WTC11 (cell line): ENCODE results near the gene PRKCE. TPM values are rescaled to one million over a fixed set of nuclear protein-coding genes. Genes with fewer than 3 reads are reported as not detected.

Source experiments
- ATAC-seq: fragments of 200-7000 bp; cut with Tn5 transposase; 2 replicates; pipeline ENCODE4 v1.10.0; 2021; ENCODE audit warnings: mild to moderate bottlenecking, moderate library complexity
- CTCF ChIA-PET: fragments of 300-600 bp; sonication (Branson Sonifier 250); formaldehyde crosslinking; loops from one replicate; lab custom pipeline; 2021; ENCODE audit warnings: antibody characterized with exemption; lab: Charles Lee
- POLR2A ChIA-PET: fragments of 350-600 bp; sonication (Branson Sonifier 250); formaldehyde crosslinking; loops from one replicate; lab custom pipeline; 2021; ENCODE audit warnings: antibody characterized with exemption; lab: Charles Lee
- DNase-seq: peaks from one replicate; pipeline ENCODE4 v3.0.0; 2021; ENCODE audit warnings: low spot score
- H3K27ac Mint-ChIP-seq: 2 replicates; pipeline ENCODE4 v1.8.0; 2021; ENCODE audit warnings: mixed read lengths
- H3K27me3 Mint-ChIP-seq: 2 replicates; pipeline ENCODE4 v1.8.0; 2021; ENCODE audit warnings: low read depth, mild to moderate bottlenecking, moderate library complexity, mixed read lengths
- H3K36me3 Mint-ChIP-seq: 2 replicates; pipeline ENCODE4 v1.8.0; 2021; ENCODE audit warnings: mixed read lengths
- H3K4me1 Mint-ChIP-seq: 2 replicates; pipeline ENCODE4 v1.8.0; 2022; ENCODE audit warnings: mixed read lengths
- H3K4me3 Mint-ChIP-seq: 2 replicates; pipeline ENCODE4 v1.8.0; 2021; ENCODE audit warnings: mild to moderate bottlenecking, moderate library complexity, mixed read lengths
- H3K9me3 Mint-ChIP-seq: 2 replicates; pipeline ENCODE4 v1.8.0; 2021; ENCODE audit warnings: mixed read lengths
- AR ChIP-seq: fragments of 250-450 bp; sonication (Bioruptor Pico); IDR thresholded peaks from 2 replicates; pipeline ENCODE4 v1.9.0; 2021; ENCODE audit warnings: mild to moderate bottlenecking
- CTCF ChIP-seq: fragments of 200-600 bp; IDR thresholded peaks from 2 replicates; pipeline ENCODE4 v1.8.0; 2022; ENCODE audit warnings: antibody characterized with exemption
- ESRRA ChIP-seq: sonication (generic); formaldehyde crosslinking; IDR thresholded peaks from 2 replicates; pipeline ENCODE4 v1.8.1; 2022; ENCODE audit warnings: mild to moderate bottlenecking, missing genetic modification reagents, borderline replicate concordance
- FOXP1 ChIP-seq: sonication (generic); formaldehyde crosslinking; IDR thresholded peaks from 2 replicates; pipeline ENCODE4 v1.8.0; 2022; ENCODE audit warnings: missing genetic modification reagents, mild to moderate bottlenecking, moderate library complexity, borderline replicate concordance
- KAT7 ChIP-seq: sonication (generic); formaldehyde crosslinking; IDR thresholded peaks from 2 replicates; pipeline ENCODE4 v1.8.1; 2023; ENCODE audit warnings: missing genetic modification reagents, mild to moderate bottlenecking, borderline replicate concordance
- MYBL2 ChIP-seq: sonication (generic); formaldehyde crosslinking; IDR thresholded peaks from 2 replicates; pipeline ENCODE4 v1.8.1; 2023; ENCODE audit warnings: mild to moderate bottlenecking, moderate library complexity, missing genetic modification reagents
- NR2C2 ChIP-seq: sonication (generic); formaldehyde crosslinking; IDR thresholded peaks from 2 replicates; pipeline ENCODE4 v1.8.0; 2022; ENCODE audit warnings: mild to moderate bottlenecking, missing genetic modification reagents
- RELA ChIP-seq: sonication (generic); formaldehyde crosslinking; IDR thresholded peaks from 2 replicates; pipeline ENCODE4 v1.8.1; 2022; ENCODE audit warnings: missing genetic modification reagents, mild to moderate bottlenecking, borderline replicate concordance
- ZNF232 ChIP-seq: sonication (generic); formaldehyde crosslinking; IDR thresholded peaks from 2 replicates; pipeline ENCODE4 v1.8.0; 2022; ENCODE audit warnings: mild to moderate bottlenecking, missing genetic modification reagents
- ZNF263 ChIP-seq: sonication (generic); formaldehyde crosslinking; IDR thresholded peaks from 2 replicates; pipeline ENCODE4 v1.8.1; 2022; ENCODE audit warnings: low read depth, mild to moderate bottlenecking, moderate library complexity, missing genetic modification reagents
- ZNF281 ChIP-seq: sonication (generic); formaldehyde crosslinking; IDR thresholded peaks from 2 replicates; pipeline ENCODE4 v1.8.0; 2023; ENCODE audit warnings: mild to moderate bottlenecking, missing genetic modification reagents
- total RNA-seq: library from RNA; stranded (reverse); gene quantifications from 3 replicates; pipeline ENCODE4 v1.2.3, GENCODE V29; 2021
- TF ChIP-seq, protein P1 (sequence below): sonication (generic); formaldehyde crosslinking; IDR thresholded peaks from 2 replicates; pipeline ENCODE4 v1.8.1; 2023; ENCODE audit warnings: mild to moderate bottlenecking, moderate library complexity, missing genetic modification reagents
- TF ChIP-seq, protein P2 (sequence below): sonication (generic); formaldehyde crosslinking; IDR thresholded peaks from 2 replicates; pipeline ENCODE4 v1.8.0; 2022; ENCODE audit warnings: mild to moderate bottlenecking, missing genetic modification reagents
- TF ChIP-seq, protein P3 (sequence below): sonication (generic); formaldehyde crosslinking; conservative IDR thresholded peaks from 2 replicates; pipeline ENCODE4 v1.8.1; 2023; ENCODE audit warnings: mild to moderate bottlenecking, low read depth, missing genetic modification reagents, moderate library complexity
- TF ChIP-seq, protein P4 (sequence below): sonication (generic); formaldehyde crosslinking; IDR thresholded peaks from 2 replicates; pipeline ENCODE4 v1.8.1; 2023; ENCODE audit warnings: mild to moderate bottlenecking, missing genetic modification reagents

The PRKCE gene
- total RNA-seq, 1 experiment from 2014 or later: 5.8 TPM

GRCh38 chr2:46066601-46067000 lies 415.1 kb downstream of the PRKCE start (continued):
- TF ChIP-seq, protein P1, sequence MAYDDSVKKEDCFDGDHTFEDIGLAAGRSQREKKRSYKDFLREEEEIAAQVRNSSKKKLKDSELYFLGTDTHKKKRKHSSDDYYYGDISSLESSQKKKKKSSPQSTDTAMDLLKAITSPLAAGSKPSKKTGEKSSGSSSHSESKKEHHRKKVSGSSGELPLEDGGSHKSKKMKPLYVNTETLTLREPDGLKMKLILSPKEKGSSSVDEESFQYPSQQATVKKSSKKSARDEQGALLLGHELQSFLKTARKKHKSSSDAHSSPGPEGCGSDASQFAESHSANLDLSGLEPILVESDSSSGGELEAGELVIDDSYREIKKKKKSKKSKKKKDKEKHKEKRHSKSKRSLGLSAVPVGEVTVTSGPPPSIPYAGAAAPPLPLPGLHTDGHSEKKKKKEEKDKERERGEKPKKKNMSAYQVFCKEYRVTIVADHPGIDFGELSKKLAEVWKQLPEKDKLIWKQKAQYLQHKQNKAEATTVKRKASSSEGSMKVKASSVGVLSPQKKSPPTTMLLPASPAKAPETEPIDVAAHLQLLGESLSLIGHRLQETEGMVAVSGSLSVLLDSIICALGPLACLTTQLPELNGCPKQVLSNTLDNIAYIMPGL: no peak
- TF ChIP-seq AR (CRISPR knock-in tag) (no peak), RELA (CRISPR knock-in tag) (no peak), ZNF232 (CRISPR knock-in tag) (no peak), NR2C2 (no peak), ESRRA (no peak), ZNF263 (no peak)
- TF ChIP-seq, all 79 proteins: peak for 0

- POLR2A ChIA-PET: no interaction called here
- Mint-ChIP-seq H3K9me3 (no peaks in the 10 kb centered on the region), H3K27me3 (no peaks in the 10 kb centered on the region), H3K36me3 (no peaks in the 10 kb centered on the region), H3K4me3 (no peak overlapping the region), H3K4me1 (peaks cover 13% of the 10 kb centered on the region), H3K27ac (no peak overlapping the region)
- TF ChIP-seq MYBL2 (no peak), RELA (CRISPR knock-in tag) (no peak), CTCF (no peak), FOXP1 (CRISPR knock-in tag) (no peak), KAT7 (no peak), ZNF281 (no peak)
- TF ChIP-seq, protein P2, sequence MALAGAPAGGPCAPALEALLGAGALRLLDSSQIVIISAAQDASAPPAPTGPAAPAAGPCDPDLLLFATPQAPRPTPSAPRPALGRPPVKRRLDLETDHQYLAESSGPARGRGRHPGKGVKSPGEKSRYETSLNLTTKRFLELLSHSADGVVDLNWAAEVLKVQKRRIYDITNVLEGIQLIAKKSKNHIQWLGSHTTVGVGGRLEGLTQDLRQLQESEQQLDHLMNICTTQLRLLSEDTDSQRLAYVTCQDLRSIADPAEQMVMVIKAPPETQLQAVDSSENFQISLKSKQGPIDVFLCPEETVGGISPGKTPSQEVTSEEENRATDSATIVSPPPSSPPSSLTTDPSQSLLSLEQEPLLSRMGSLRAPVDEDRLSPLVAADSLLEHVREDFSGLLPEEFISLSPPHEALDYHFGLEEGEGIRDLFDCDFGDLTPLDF (CRISPR knock-in tag): no peak
- TF ChIP-seq, protein P3, sequence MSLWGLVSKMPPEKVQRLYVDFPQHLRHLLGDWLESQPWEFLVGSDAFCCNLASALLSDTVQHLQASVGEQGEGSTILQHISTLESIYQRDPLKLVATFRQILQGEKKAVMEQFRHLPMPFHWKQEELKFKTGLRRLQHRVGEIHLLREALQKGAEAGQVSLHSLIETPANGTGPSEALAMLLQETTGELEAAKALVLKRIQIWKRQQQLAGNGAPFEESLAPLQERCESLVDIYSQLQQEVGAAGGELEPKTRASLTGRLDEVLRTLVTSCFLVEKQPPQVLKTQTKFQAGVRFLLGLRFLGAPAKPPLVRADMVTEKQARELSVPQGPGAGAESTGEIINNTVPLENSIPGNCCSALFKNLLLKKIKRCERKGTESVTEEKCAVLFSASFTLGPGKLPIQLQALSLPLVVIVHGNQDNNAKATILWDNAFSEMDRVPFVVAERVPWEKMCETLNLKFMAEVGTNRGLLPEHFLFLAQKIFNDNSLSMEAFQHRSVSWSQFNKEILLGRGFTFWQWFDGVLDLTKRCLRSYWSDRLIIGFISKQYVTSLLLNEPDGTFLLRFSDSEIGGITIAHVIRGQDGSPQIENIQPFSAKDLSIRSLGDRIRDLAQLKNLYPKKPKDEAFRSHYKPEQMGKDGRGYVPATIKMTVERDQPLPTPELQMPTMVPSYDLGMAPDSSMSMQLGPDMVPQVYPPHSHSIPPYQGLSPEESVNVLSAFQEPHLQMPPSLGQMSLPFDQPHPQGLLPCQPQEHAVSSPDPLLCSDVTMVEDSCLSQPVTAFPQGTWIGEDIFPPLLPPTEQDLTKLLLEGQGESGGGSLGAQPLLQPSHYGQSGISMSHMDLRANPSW (CRISPR knock-in tag): no peak
- TF ChIP-seq, protein P4, sequence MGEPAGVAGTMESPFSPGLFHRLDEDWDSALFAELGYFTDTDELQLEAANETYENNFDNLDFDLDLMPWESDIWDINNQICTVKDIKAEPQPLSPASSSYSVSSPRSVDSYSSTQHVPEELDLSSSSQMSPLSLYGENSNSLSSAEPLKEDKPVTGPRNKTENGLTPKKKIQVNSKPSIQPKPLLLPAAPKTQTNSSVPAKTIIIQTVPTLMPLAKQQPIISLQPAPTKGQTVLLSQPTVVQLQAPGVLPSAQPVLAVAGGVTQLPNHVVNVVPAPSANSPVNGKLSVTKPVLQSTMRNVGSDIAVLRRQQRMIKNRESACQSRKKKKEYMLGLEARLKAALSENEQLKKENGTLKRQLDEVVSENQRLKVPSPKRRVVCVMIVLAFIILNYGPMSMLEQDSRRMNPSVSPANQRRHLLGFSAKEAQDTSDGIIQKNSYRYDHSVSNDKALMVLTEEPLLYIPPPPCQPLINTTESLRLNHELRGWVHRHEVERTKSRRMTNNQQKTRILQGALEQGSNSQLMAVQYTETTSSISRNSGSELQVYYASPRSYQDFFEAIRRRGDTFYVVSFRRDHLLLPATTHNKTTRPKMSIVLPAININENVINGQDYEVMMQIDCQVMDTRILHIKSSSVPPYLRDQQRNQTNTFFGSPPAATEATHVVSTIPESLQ (CRISPR knock-in tag): no peak
- TF ChIP-seq, protein P1: no peak
- CTCF ChIA-PET: no interaction called here
- ATAC-seq (no peak), DNase-seq (no peak)
These were observed 415.6 kb downstream of the PRKCE start for GRCh38 chr2:46067062-46067461.
